ENCODE measurements around the gene GLTPD2.

The GLTPD2 gene

GRCh38 chr17:4788807-4789700 is at the start of gene GLTPD2:
Gene GLTPD2 (plus strand): TSS chr17:4788964. CDS start chr17:4789012, 48 bp downstream.
- DNase-seq, result no peak

- DNase-seq, result no peak
Observed at GRCh38 chr17:4739122-4740024, 49.4 kb upstream of the GLTPD2 start, which contains the start of the genes CXCL16 and ZMYND15. Gene CXCL16 (minus strand): TSS chr17:4739928. CDS start chr17:4739339, 589 bp downstream. Gene ZMYND15 (plus strand): TSS chr17:4739833. CDS start chr17:4740549, 716 bp downstream.

- no peak for DNase-seq
Observed at GRCh38 chr17:4740025-4740351, 48.8 kb upstream of the GLTPD2 start.

GRCh38 chr17:4740584-4740983 is 48.2 kb upstream of the GLTPD2 start:
- no peak for DNase-seq

GRCh38 chr17:4741544-4741943 is 47.2 kb upstream of the GLTPD2 start:
- no peak for DNase-seq

GRCh38 chr17:4742133-4742532 is 46.6 kb upstream of the GLTPD2 start:
- DNase-seq, result no peak

- DNase-seq, result peak; percentile 18
Observed at GRCh38 chr17:4742629-4743028, 46.1 kb upstream of the GLTPD2 start.

GRCh38 chr17:4743216-4743615 is 45.5 kb upstream of the GLTPD2 start:
- DNase-seq, result no peak

- DNase-seq, result no peak
Observed at GRCh38 chr17:4743898-4744297, 44.9 kb upstream of the GLTPD2 start.

GRCh38 chr17:4744999-4745969 is 43.5 kb upstream of the GLTPD2 start:
- DNase-seq, result no peak

GRCh38 chr17:4747847-4748246 is 40.9 kb upstream of the GLTPD2 start:
- DNase-seq, result no peak

GRCh38 chr17:4748686-4749085 is 40.1 kb upstream of the GLTPD2 start:
- no peak for DNase-seq

- no peak for DNase-seq
Observed at GRCh38 chr17:4750606-4751005, 38.2 kb upstream of the GLTPD2 start.

- no peak for DNase-seq
Observed at GRCh38 chr17:4751932-4752331, 36.8 kb upstream of the GLTPD2 start.

GRCh38 chr17:4753392-4753791 is 35.4 kb upstream of the GLTPD2 start:
- DNase-seq, result no peak

- DNase-seq, result no peak
Observed at GRCh38 chr17:4759776-4760236, 29.0 kb upstream of the GLTPD2 start.

- no peak for DNase-seq
Observed at GRCh38 chr17:4764595-4764994, 24.2 kb upstream of the GLTPD2 start.

GRCh38 chr17:4766201-4766600 is 22.6 kb upstream of the GLTPD2 start:
- DNase-seq, result no peak

- no peak for DNase-seq
Observed at GRCh38 chr17:4766723-4767122, 22.0 kb upstream of the GLTPD2 start.

GRCh38 chr17:4768298-4768697 is 20.5 kb upstream of the GLTPD2 start:
- no peak for DNase-seq

GRCh38 chr17:4769628-4770027 is 19.1 kb upstream of the GLTPD2 start:
- no peak for DNase-seq

- no peak for DNase-seq
Observed at GRCh38 chr17:4771519-4772234, 17.1 kb upstream of the GLTPD2 start, which contains the start of gene TM4SF5. Gene TM4SF5 (plus strand): TSS chr17:4771886. CDS start chr17:4771923, 37 bp downstream.
